Neural cell (in vitro differentiated cells): ENCODE results near the gene LAMA5.

ENCODE experiments used
- CTCF ChIP-seq: fragments of 450-650 bp; IDR thresholded peaks from 2 replicates; pipeline ENCODE4 v1.5.1; 2014; ENCODE audit warnings: antibody characterized with exemption, mild to moderate bottlenecking, moderate library complexity; ENCODE audit not compliant: poor library complexity, severe bottlenecking
- EP300 ChIP-seq: fragments of 450-650 bp; conservative IDR thresholded peaks from 2 replicates; pipeline ENCODE4 v1.6.1; 2014; ENCODE audit warnings: antibody characterized with exemption, mild to moderate bottlenecking, moderate library complexity; ENCODE audit not compliant: poor library complexity, severe bottlenecking

GRCh38 chr20:62415354-62416111, 48.4 kb upstream of the LAMA5 start:
- TF ChIP-seq EP300 (no peak), CTCF (no peak)
